ENCODE results near the gene EXOG.

EXOG gene

GRCh38 chr3:38496131-38496910 lies at the start of gene EXOG:
Gene EXOG (plus strand): TSS chr3:38496340. CDS start chr3:38496368, 28 bp downstream.
- peak; percentile 96 for DNase-seq

- DNase-seq: no peak
These were observed 49.3 kb upstream of the EXOG start for GRCh38 chr3:38446812-38447211.

- no peak for DNase-seq
These were observed 45.3 kb upstream of the EXOG start for GRCh38 chr3:38450853-38451252.

- peak; percentile 76 for DNase-seq
These were observed 42.8 kb upstream of the EXOG start, which contains the start of gene ACVR2B for GRCh38 chr3:38453075-38453912. Gene ACVR2B (plus strand): TSS chr3:38453890. CDS start chr3:38454323, 433 bp downstream.

- DNase-seq: no peak
These were observed 42.3 kb upstream of the EXOG start for GRCh38 chr3:38453913-38454177.

GRCh38 chr3:38454178-38454883 lies 41.8 kb upstream of the EXOG start:
- DNase-seq: peak; percentile 35

GRCh38 chr3:38454884-38455638 lies 41.1 kb upstream of the EXOG start:
- DNase-seq: peak; percentile 49

GRCh38 chr3:38455639-38456430 lies 40.3 kb upstream of the EXOG start:
- DNase-seq: no peak

- no peak for DNase-seq
These were observed 38.8 kb upstream of the EXOG start for GRCh38 chr3:38457111-38458003.

GRCh38 chr3:38458796-38459498 lies 37.2 kb upstream of the EXOG start:
- no peak for DNase-seq

- no peak for DNase-seq
These were observed 36.6 kb upstream of the EXOG start for GRCh38 chr3:38459499-38460048.

GRCh38 chr3:38460377-38461270 lies 35.5 kb upstream of the EXOG start:
- no peak for DNase-seq

GRCh38 chr3:38465588-38466154 lies 30.5 kb upstream of the EXOG start:
- DNase-seq: no peak

GRCh38 chr3:38468765-38469164 lies 27.4 kb upstream of the EXOG start:
- DNase-seq: no peak

GRCh38 chr3:38469852-38470251 lies 26.3 kb upstream of the EXOG start:
- no peak for DNase-seq

- DNase-seq: no peak
These were observed 24.8 kb upstream of the EXOG start for GRCh38 chr3:38471260-38471857.

- DNase-seq: no peak
These were observed 23.8 kb upstream of the EXOG start for GRCh38 chr3:38472342-38472741.

GRCh38 chr3:38473229-38473628 lies 22.9 kb upstream of the EXOG start:
- DNase-seq: no peak

Measured in stimulated activated CD4-positive, alpha-beta T cell treated with anti-CD3 and anti-CD28 coated beads, Interleukin-4, amount 100 ng/mL, for 1 hour (primary cell).